Astrocyte (in vitro differentiated cells and primary cell): ENCODE measurements around the gene MT1E. TPM values are rescaled to one million over a fixed set of nuclear protein-coding genes. Genes with fewer than 3 reads are reported as not detected.
A peak's percentile ranks its signal among the peaks of the same experiment; 100 is the strongest.

ENCODE experiments used
- DNase-seq: peaks from one replicate; pipeline ENCODE4 v3.0.0-alpha.2; 2010; ENCODE audit warnings: low read depth
- FAIRE-seq: peaks from 2 replicates; lab custom pipeline; 2011; peaks lifted over from hg19 to GRCh38; lab: Jason Lieb, UNC
- H2AFZ ChIP-seq: 2 replicates; pipeline ENCODE4 v1.6.0; 2012; ENCODE audit warnings: low read depth, low read length, inconsistent platforms
- H3K27ac ChIP-seq: 2 replicates; pipeline ENCODE4 v1.5.1; 2011; ENCODE audit warnings: low read depth, low read length, inconsistent platforms
- H3K27me3 ChIP-seq: 2 replicates; pipeline ENCODE4 v1.6.0; 2011; ENCODE audit warnings: low read length, inconsistent platforms; ENCODE audit not compliant: insufficient read depth
- H3K36me3 ChIP-seq: 2 replicates; pipeline ENCODE4 v1.5.1; 2011; ENCODE audit warnings: low read length, inconsistent platforms; ENCODE audit not compliant: insufficient read depth
- H3K4me1 ChIP-seq: 2 replicates; pipeline ENCODE4 v1.5.1; 2011; ENCODE audit warnings: low read length, inconsistent platforms; ENCODE audit not compliant: insufficient read depth
- H3K4me2 ChIP-seq: 2 replicates; pipeline ENCODE4 v1.6.0; 2012; ENCODE audit warnings: low read length, inconsistent platforms
- H3K4me3 ChIP-seq: 2 replicates; pipeline ENCODE4 v1.5.1; 2011; ENCODE audit warnings: low read depth, mild to moderate bottlenecking, low read length, inconsistent platforms; ENCODE audit not compliant: insufficient read depth
- H3K79me2 ChIP-seq: 2 replicates; pipeline ENCODE4 v1.6.0; 2012; ENCODE audit warnings: mild to moderate bottlenecking, low read length, inconsistent platforms; ENCODE audit not compliant: insufficient read depth
- H3K9ac ChIP-seq: 2 replicates; pipeline ENCODE4 v1.6.0; 2012; ENCODE audit warnings: mild to moderate bottlenecking, low read length, inconsistent platforms
- H3K9me3 ChIP-seq: 2 replicates; pipeline ENCODE4 v1.5.1; 2012; ENCODE audit warnings: low read depth, mild to moderate bottlenecking, low read length, inconsistent platforms; ENCODE audit not compliant: insufficient read depth
- H4K20me1 ChIP-seq: 2 replicates; pipeline ENCODE4 v1.6.0; 2012; ENCODE audit warnings: low read length, inconsistent platforms; ENCODE audit not compliant: insufficient read depth
- H3K27ac Mint-ChIP-seq: one replicate; pipeline ENCODE4 v1.8.0; 2021; ENCODE audit warnings: mild to moderate bottlenecking, mixed read lengths; ENCODE audit not compliant: unreplicated experiment
- H3K27me3 Mint-ChIP-seq: one replicate; pipeline ENCODE4 v1.8.0; 2021; ENCODE audit warnings: low read depth, mixed read lengths; ENCODE audit not compliant: unreplicated experiment
- H3K36me3 Mint-ChIP-seq: one replicate; pipeline ENCODE4 v1.8.0; 2021; ENCODE audit warnings: low read depth, mixed read lengths; ENCODE audit not compliant: unreplicated experiment
- H3K4me1 Mint-ChIP-seq: one replicate; pipeline ENCODE4 v1.8.0; 2021; ENCODE audit warnings: low read depth, mixed read lengths; ENCODE audit not compliant: unreplicated experiment
- H3K4me3 Mint-ChIP-seq: one replicate; pipeline ENCODE4 v1.8.0; 2021; ENCODE audit warnings: mild to moderate bottlenecking, moderate library complexity, mixed read lengths; ENCODE audit not compliant: unreplicated experiment
- H3K9me3 Mint-ChIP-seq: one replicate; pipeline ENCODE4 v1.8.0; 2021; ENCODE audit warnings: mild to moderate bottlenecking, mixed read lengths; ENCODE audit not compliant: unreplicated experiment
- CTCF ChIP-seq: IDR thresholded peaks from 2 replicates; pipeline ENCODE4 v1.5.1; 2011; ENCODE audit warnings: low read depth, mild to moderate bottlenecking, inconsistent platforms, low read length, moderate library complexity; ENCODE audit not compliant: insufficient read depth
- EZH2 ChIP-seq: IDR thresholded peaks from 2 replicates; pipeline ENCODE4 v1.6.1; 2012; ENCODE audit warnings: mild to moderate bottlenecking, low read length, inconsistent platforms; ENCODE audit not compliant: insufficient read depth
- total RNA-seq: library from RNA; stranded (reverse); gene quantifications from 2 replicates; pipeline ENCODE4 v1.2.1, GENCODE V29; 2021

Gene MT1E
- total RNA-seq, 1 donor from 2014 or later, result 11.9 TPM

GRCh38 chr16:56653218-56653617 is 27.6 kb downstream of the MT1E start:
- Mint-ChIP-seq H3K27ac (no peak overlapping the region), H3K4me3 (no peak overlapping the region), H3K27me3 (peaks cover 84% of the 10 kb centered on the region), H3K9me3 (no peaks in the 10 kb centered on the region), H3K4me1 (peaks cover 1% of the 10 kb centered on the region), H3K36me3 (no peaks in the 10 kb centered on the region)
- DNase-seq (no peak), FAIRE-seq (no peak)
- no peaks in the 10 kb centered on the region for H3K79me2 ChIP-seq
- H4K20me1 ChIP-seq, result no peaks in the 10 kb centered on the region
- H2AFZ ChIP-seq, result no peak overlapping the region
- no peak for TF ChIP-seq CTCF
- no peak for TF ChIP-seq EZH2
- peaks cover 55% of the 10 kb centered on the region for H3K27me3 ChIP-seq
- no peaks in the 10 kb centered on the region for H3K9me3 ChIP-seq
- no peaks in the 10 kb centered on the region for H3K36me3 ChIP-seq
- no peak overlapping the region for H3K9ac ChIP-seq
- H3K27ac ChIP-seq, result no peak overlapping the region
- peaks cover 9% of the 10 kb centered on the region for H3K4me1 ChIP-seq
- H3K4me3 ChIP-seq, result no peak overlapping the region
- no peak overlapping the region for H3K4me2 ChIP-seq

GRCh38 chr16:56657555-56658326 is 32.2 kb downstream of the MT1E start, which contains the start of gene MT1F:
MT1F (plus strand) TSS chr16:56657959; CDS start chr16:56658059, 100 bp downstream.
- Histone ChIP-seq H3K4me3 (peak within 1 kb of the TSS; percentile 31), H3K36me3 (no peaks in the 10 kb centered on the region), H3K27me3 (peaks cover 59% of the 10 kb centered on the region), H3K27ac (no peak within 1 kb of the TSS), H3K9me3 (no peaks in the 10 kb centered on the region), H2AFZ (peak within 1 kb of the TSS; percentile 63), H4K20me1 (no peaks in the 10 kb centered on the region), H3K79me2 (no peaks in the 10 kb centered on the region), H3K4me2 (peak within 1 kb of the TSS; percentile 75), H3K4me1 (peaks cover 14% of the 10 kb centered on the region), H3K9ac (peak within 1 kb of the TSS; percentile 16)
- TF ChIP-seq CTCF, result no peak
- TF ChIP-seq EZH2, result no peak
- Mint-ChIP-seq H3K9me3 (no peaks in the 10 kb centered on the region), H3K36me3 (no peaks in the 10 kb centered on the region), H3K27me3 (peaks cover 83% of the 10 kb centered on the region), H3K4me3 (peak within 1 kb of the TSS; percentile 82), H3K4me1 (peaks cover 1% of the 10 kb centered on the region), H3K27ac (no peak within 1 kb of the TSS)
- DNase-seq (peak; percentile 15), FAIRE-seq (no peak)

- Mint-ChIP-seq H3K4me1 (peaks cover 1% of the 10 kb centered on the region), H3K27me3 (peaks cover 79% of the 10 kb centered on the region)
- H3K4me3 ChIP-seq, result peak overlapping the region; percentile 31
These were observed 32.8 kb downstream of the MT1E start for GRCh38 chr16:56658327-56658875.

More at GRCh38 chr16:56658327-56658875, 32.8 kb downstream of the MT1E start:
- peak overlapping the region; percentile 75 for H3K4me2 ChIP-seq
- TF ChIP-seq EZH2 (peak; percentile 73), CTCF (no peak)
- no peaks in the 10 kb centered on the region for H3K36me3 Mint-ChIP-seq
- no peaks in the 10 kb centered on the region for H3K9me3 ChIP-seq
- H4K20me1 ChIP-seq, result no peaks in the 10 kb centered on the region
- H3K9me3 Mint-ChIP-seq, result no peaks in the 10 kb centered on the region
- H3K79me2 ChIP-seq, result no peaks in the 10 kb centered on the region
- H3K27me3 ChIP-seq, result peaks cover 59% of the 10 kb centered on the region
- peaks cover 18% of the 10 kb centered on the region for H3K4me1 ChIP-seq
- no peak overlapping the region for H3K27ac Mint-ChIP-seq
- FAIRE-seq (no peak), DNase-seq (no peak)
- H2AFZ ChIP-seq, result peak overlapping the region; percentile 63
- no peaks in the 10 kb centered on the region for H3K36me3 ChIP-seq
- H3K4me3 Mint-ChIP-seq, result peak overlapping the region; percentile 82
- peak overlapping the region; percentile 16 for H3K9ac ChIP-seq
- no peak overlapping the region for H3K27ac ChIP-seq
